ENCODE measurements around the gene OR2AT4.
"Not testable (repeated sequence)": the region's sequence is repeated elsewhere in the genome, so short reads cannot be mapped to it uniquely, and the experiment has no call there.

OR2AT4 gene

GRCh38 chr11:75068993-75069392 is 27.7 kb downstream of the OR2AT4 start:
- DNase-seq (ENCODE audit: low read depth in 3 of 3, low spot score in 1 of 3): no peak

DNA sequence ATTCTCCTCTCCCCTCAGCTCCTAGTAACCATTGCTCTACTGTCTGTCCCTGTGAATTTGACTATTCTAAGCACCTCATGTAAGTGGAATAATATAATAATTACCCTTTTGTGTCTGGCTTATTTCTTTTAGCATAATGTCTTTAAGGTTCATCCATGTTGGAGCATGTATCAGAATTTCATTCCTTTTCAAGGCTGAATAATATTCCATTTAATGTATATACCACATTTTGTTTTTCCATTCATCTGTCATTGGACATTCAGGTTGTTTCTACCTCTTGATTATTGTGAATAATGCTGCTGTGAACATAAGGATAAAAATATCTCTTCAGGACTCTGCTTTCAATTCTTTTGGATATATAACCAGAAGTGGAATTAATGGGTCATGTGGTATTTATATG is 28.1 kb downstream of the OR2AT4 start:
- no peak for DNase-seq (ENCODE audit: low read depth in 3 of 3, low spot score in 1 of 3)

DNA sequence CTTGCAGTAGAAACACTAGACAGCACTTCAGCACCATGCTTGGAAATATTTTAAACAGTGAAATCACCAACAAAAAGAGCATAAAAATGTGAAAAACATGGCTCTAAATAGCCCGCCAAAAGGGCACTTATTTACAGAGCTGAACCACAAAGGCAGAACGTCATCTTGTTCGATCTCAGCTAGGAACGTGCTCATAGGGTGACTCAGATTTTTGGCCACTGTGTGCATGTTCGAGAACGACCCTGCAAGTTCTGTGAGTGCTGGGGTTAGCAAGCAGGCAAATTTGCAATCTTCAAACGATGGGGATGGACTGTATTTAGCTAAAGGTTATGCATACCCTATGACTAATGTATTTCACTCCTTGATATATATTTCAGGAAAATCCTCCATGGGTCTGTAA is 30.6 kb downstream of the OR2AT4 start:
- no peak for DNase-seq (ENCODE audit: low read depth in 3 of 3, low spot score in 1 of 3)

DNA sequence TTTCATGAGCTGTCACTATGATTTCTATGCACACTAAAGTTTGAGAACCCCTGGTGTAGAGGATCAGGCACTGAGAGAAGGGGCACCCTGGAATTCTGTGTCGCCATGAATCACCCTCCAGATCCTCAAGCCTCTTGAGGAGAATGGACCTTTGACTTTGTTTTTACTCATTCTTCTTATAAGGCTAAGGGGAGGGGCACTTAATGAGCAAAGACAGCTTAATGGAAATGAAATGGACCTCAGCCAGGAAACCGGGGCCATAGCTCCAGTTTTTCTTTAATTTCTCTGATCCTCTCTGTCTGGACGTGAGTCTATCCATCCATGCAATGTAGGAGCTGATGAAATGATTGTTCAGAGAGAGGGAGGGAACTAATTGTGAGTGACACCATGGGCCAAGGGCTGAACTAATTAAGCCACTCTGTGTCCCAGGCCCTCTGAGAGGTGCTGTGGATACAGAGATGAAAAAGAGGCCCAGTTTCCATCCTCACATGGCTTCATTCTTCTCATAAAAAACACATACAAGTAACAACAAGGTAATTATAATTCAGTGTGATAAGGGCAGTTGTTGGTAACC is 32.8 kb downstream of the OR2AT4 start:
- DNase-seq (ENCODE audit: low read depth in 3 of 3, low spot score in 1 of 3): no peak

DNA sequence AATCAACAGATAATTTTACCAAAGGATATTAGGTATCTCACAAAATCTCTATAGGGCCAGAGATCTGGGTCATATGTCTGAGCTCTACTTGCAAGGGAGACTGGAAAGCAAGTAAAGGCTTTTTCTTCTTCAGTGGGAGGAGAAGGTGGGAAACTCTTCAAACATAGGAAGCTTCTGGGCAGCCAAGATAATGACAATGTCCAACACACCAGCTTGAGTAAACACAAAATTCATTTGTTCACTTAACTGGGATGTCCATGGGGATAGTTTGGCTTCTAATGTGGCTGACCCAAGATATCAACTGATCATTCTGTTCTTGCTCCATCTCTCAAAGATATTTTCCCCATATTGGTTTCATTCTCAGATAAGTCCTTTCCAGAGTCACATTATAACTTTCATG is 37.4 kb downstream of the OR2AT4 start:
- DNase-seq (ENCODE audit: low read depth in 3 of 3, low spot score in 1 of 3): no peak

DNA sequence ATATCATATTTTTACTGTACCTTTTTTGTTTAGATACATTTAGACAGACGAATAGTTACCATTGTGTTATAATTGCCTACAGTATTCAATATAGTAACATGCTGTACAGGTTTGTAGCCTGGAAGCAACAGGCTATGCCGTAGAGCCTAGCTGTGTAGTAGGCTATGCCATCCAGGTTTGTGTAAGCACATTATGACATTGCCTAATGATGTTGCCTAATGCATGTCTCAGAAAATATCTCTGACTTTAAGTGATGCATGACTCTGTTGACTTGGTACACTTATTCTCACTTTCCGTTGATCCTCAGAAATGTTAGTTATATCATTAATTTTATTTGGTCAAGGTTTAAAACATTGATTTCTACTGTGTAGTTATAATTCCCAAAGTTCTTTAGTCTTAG is 39.9 kb downstream of the OR2AT4 start:
- DNase-seq (ENCODE audit: low read depth in 3 of 3, low spot score in 1 of 3): no peak

GRCh38 chr11:75055511-75055910 is 41.2 kb downstream of the OR2AT4 start:
- no peak for DNase-seq (ENCODE audit: low read depth in 3 of 3, low spot score in 1 of 3)

DNA sequence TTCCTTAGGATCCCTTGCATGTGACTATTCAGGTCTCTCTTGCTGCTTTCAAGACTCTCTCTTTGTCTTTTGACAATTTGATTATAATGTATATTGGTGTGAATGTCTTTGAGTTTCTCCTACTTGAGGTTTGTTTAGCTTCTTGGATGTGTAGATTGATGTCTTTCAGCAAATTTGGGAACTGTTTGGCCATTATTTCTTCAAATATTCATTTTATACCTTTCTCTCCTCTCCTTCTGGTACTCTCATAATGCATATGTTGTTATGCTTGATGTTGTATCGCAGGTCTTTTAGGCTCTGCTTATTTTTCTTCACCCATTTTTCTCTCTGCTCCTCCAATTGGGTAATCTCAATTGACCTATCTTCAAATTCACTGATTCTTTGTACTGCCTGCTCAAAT is 44.2 kb downstream of the OR2AT4 start:
- no peak for DNase-seq (ENCODE audit: low read depth in 3 of 3, low spot score in 1 of 3)

DNA sequence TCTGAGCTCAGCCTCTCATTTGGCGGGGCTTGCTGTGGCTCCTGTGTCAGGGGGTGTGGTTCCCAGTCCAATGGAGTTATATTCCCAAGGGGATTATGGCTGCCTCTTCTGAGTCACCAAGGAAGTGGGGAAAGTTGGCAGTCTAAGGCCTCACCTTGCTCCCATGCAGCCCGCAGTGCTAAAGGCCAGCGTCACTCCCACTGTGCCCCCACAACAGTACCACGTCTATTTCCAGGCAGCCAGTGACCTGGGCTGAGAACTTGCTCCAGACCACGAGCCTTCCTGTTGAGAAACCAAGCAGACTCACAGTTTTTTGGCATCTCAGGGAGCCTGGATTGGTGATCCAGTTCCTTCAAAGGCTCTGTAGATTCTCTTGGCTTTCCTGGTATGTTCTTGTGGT is 45.6 kb downstream of the OR2AT4 start:
- no peak for DNase-seq (ENCODE audit: low read depth in 3 of 3, low spot score in 1 of 3)

DNA sequence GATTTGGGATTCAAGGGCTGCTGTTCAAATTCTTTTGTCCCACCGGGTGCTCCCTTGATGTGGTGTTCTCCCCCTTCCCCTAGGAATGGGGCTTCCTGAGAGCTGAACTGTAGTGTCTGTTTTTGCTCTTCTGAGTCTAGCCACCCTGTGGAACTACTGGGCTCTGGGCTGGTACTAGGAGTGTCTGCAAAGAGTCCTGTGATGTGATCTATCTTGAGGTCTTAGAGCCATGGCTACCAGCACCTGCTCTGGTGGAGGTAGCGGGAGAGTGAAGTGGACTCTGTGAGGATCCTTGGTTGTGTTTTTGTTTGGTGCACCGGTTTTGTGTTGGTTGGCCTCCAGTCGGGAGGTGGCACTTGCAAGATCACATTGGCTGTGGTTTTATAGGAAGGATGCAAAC is 46.2 kb downstream of the OR2AT4 start:
- DNase-seq (ENCODE audit: low read depth in 3 of 3, low spot score in 1 of 3): no peak

GRCh38 chr11:75049501-75050266 is 47.0 kb downstream of the OR2AT4 start:
- not testable (repeated sequence) for DNase-seq (ENCODE audit: low read depth in 3 of 3, low spot score in 1 of 3)

DNA sequence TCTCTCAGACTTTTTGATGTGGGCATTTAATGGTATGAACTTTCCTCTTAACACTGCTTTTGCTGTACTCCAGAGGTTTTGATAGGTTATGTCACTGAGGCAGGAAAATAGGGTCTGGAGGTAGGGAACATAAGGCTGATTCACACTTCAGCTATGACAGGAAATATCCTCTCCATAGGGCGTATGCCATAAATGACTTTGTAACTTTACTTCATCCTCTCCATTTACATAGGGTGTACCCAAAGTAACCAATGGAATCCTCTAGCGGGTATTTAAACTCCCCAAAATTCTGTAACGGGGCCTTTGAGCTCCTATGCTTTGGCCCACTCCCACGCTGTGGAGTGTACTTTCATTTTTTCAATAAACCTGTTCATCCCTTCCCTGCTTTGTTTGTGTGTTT is 49.5 kb downstream of the OR2AT4 start:
- no peak for DNase-seq (ENCODE audit: low read depth in 3 of 3, low spot score in 1 of 3)

DNA sequence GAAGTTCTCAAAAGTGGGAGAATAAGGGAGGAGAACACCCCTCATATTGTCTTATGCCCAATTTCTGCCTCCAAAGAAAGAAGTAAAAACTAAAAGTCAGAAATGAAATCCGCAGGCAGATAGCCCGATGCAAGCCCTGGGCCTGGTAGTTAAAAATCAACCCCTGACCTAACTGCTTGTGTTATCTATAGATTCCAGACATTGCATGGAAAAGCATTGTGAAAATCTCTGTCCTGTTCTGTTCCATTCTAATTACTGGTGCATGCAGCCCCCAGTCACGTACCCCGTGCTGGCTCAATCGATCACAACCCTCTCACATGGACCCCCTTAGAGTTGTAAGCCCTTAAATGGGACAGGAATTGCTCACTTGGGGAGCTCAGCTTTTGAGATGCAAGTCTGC is 50.0 kb downstream of the OR2AT4 start:
- not testable (repeated sequence) for DNase-seq (ENCODE audit: low read depth in 3 of 3, low spot score in 1 of 3)

- DNase-seq (ENCODE audit: low read depth in 3 of 3, low spot score in 1 of 3): not testable (repeated sequence)
These were observed 52.1 kb downstream of the OR2AT4 start for GRCh38 chr11:75044381-75045170.

GRCh38 chr11:75041821-75042220 is 54.9 kb downstream of the OR2AT4 start:
- not testable (repeated sequence) for DNase-seq (ENCODE audit: low read depth in 3 of 3, low spot score in 1 of 3)

DNA sequence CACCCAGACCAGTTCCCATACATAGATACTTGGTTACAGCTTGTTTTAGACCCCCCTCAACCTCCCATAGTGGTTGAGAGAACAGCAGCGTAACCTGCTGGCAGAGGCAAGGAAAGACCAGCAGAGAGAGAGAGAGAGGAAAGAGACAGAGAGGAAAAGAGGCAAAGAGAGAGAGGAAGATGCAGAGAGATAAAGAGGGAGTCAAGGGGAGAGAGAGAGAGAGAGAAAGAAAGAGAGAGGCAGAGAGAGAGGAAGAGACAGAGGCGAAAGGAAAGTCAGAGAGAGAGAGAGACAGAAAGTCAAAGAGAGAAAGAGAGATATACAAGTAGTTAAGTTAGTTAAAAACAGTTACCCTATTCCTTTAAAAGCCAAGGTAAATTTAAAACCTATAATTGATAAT is 55.4 kb downstream of the OR2AT4 start:
- DNase-seq (ENCODE audit: low read depth in 3 of 3, low spot score in 1 of 3): no peak

DNA sequence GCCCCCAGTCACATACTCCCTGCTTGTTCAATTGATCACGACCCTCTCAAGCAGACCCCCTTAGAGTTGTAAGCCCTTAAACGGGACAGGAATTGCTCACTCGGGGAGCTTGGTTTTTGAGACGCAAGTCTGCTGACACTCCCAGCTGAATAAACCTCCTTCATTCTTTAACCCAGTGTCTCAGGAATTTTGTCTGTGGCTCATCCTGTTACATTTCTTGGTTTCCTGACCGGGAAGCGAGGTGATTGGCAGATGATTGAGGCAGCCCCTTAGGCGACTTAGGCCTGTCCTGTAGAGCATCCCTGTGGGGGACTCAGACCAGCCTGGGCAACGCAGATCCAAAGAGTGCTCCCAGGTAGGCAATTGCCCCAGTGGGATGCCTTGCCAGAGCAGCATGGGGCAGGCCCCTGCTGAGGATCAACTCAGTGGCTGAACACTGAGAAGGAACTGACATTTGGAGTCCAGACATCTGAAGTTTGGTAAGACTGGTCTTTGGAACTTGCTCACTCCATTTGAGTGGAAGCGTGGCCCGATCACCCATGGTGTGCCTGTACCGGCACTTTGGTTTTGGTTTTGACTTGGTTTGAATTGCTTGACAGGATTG is 56.4 kb downstream of the OR2AT4 start:
- no peak for DNase-seq (ENCODE audit: low read depth in 3 of 3, low spot score in 1 of 3)

DNA sequence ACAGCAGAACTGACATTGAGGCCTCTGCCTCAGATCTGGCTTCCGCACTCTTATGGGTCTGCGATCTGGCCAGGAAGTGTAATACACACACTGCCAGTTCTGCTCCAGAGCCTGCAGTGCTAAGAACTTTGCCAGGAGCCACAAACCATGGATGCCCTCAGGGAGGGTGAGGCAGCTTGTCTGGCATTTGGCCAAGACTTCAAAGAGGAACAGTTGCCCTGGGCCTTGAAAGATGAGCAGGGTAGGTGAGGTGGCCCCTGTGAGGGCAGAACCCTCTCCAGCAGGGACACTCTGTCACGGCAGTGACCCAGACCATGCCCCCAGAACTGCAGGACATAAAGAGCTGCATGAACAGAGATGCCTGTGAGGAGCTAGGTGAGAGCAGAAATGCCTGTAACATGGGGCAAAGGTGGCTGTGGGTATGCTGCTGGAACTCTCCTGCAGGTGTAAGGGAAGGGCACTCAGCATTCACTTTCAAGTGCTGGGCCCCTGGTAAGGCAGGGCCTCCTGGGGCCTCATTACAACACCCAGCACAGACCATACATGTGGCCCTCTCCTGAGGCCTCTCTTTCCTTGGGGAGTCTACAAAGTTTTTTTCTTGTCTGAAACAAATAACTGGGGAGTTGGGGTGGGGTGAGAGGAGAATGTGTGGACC is 60.6 kb downstream of the OR2AT4 start:
- DNase-seq (ENCODE audit: low read depth in 3 of 3, low spot score in 1 of 3): no peak

GRCh38 chr11:75035256-75035655 is 61.4 kb downstream of the OR2AT4 start:
- no peak for DNase-seq (ENCODE audit: low read depth in 3 of 3, low spot score in 1 of 3)

GRCh38 chr11:75033916-75034315 is 62.8 kb downstream of the OR2AT4 start:
- DNase-seq (ENCODE audit: low read depth in 3 of 3, low spot score in 1 of 3): no peak

- DNase-seq (ENCODE audit: low read depth in 3 of 3, low spot score in 1 of 3): no peak
These were observed 64.1 kb downstream of the OR2AT4 start for GRCh38 chr11:75032550-75032935.
